Upper lobe of right lung (tissue), 1 donor: Measurements from ENCODE around the gene SERINC5. TPM values are rescaled to one million over a fixed set of nuclear protein-coding genes. Genes with fewer than 3 reads are reported as not detected.

Experiments used
- ATAC-seq: fragments of 200-7000 bp; cut with Tn5 transposase; one replicate; pipeline ENCODE4 v1.9.1; 2020; ENCODE audit warnings: mild to moderate bottlenecking, moderate library complexity
- DNase-seq: peaks from one replicate; pipeline ENCODE4 v3.0.0-alpha.2; 2020
- H3K27ac ChIP-seq: fragments of 200-600 bp; one replicate; pipeline ENCODE4 v1.8.0; 2022
- H3K27me3 ChIP-seq: fragments of 200-600 bp; one replicate; pipeline ENCODE4 v1.8.0; 2022; ENCODE audit warnings: mild to moderate bottlenecking
- H3K36me3 ChIP-seq: fragments of 200-600 bp; one replicate; pipeline ENCODE4 v1.8.0; 2022
- H3K4me1 ChIP-seq: fragments of 200-600 bp; one replicate; pipeline ENCODE4 v1.8.0; 2022
- H3K4me3 ChIP-seq: fragments of 200-600 bp; one replicate; pipeline ENCODE4 v1.8.0; 2022; ENCODE audit warnings: mild to moderate bottlenecking
- H3K9me3 ChIP-seq: fragments of 200-600 bp; one replicate; pipeline ENCODE4 v1.8.0; 2022
- CTCF ChIP-seq: fragments of 200-600 bp; IDR thresholded peaks from one replicate; pipeline ENCODE4 v1.8.0; 2022; ENCODE audit warnings: antibody characterized with exemption
- intact Hi-C: fragments of 100-400 bp; cut with DNase I; formaldehyde crosslinking; loops from one replicate; pipeline ENCODE4 v1.11.0; 2022
- total RNA-seq: library from RNA; stranded (reverse); fragmentation: NEBNext Ultra II Directional; extraction: Animal tissue kit (Norgen Biotek cat#: 25700); gene quantifications from one replicate; pipeline ENCODE4 v1.2.1, GENCODE V29; 2021
- donor health status: DM: no; HTN: yes; CAD: no; lungs with severe emphysema.

Gene SERINC5
- total RNA-seq, 1 donor from 2014 or later: 60.4 TPM

GRCh38 chr5:80124121-80124918 lies 131.5 kb downstream of the SERINC5 start:
- DNase-seq (no peak), ATAC-seq (no peak)
- intact Hi-C loops: no loop called here

GRCh38 chr5:80122579-80122978 lies 133.3 kb downstream of the SERINC5 start:
- H3K27me3 ChIP-seq: no peaks in the 10 kb centered on the region
- no peak for TF ChIP-seq CTCF

More at GRCh38 chr5:80124121-80124918, 131.5 kb downstream of the SERINC5 start:
- H3K36me3 ChIP-seq: no peaks in the 10 kb centered on the region
- TF ChIP-seq CTCF: no peak
- no peaks in the 10 kb centered on the region for H3K4me1 ChIP-seq
- H3K27ac ChIP-seq: no peak overlapping the region
- no peaks in the 10 kb centered on the region for H3K27me3 ChIP-seq
- H3K9me3 ChIP-seq: no peaks in the 10 kb centered on the region
- H3K4me3 ChIP-seq: no peak overlapping the region

GRCh38 chr5:80119372-80119771 lies 136.5 kb downstream of the SERINC5 start:
- DNase-seq: no peak
- no peak for TF ChIP-seq CTCF
- Histone ChIP-seq H3K27me3 (no peaks in the 10 kb centered on the region), H3K36me3 (no peaks in the 10 kb centered on the region), H3K4me1 (no peaks in the 10 kb centered on the region), H3K4me3 (no peak overlapping the region), H3K27ac (no peak overlapping the region), H3K9me3 (no peaks in the 10 kb centered on the region)
- ATAC-seq: no peak
- intact Hi-C loops: no loop called here

More at GRCh38 chr5:80122579-80122978, 133.3 kb downstream of the SERINC5 start:
- Histone ChIP-seq H3K36me3 (no peaks in the 10 kb centered on the region), H3K4me3 (no peak overlapping the region), H3K4me1 (no peaks in the 10 kb centered on the region), H3K9me3 (no peaks in the 10 kb centered on the region), H3K27ac (no peak overlapping the region)
- intact Hi-C loops: no loop called here
- no peak for DNase-seq
- peak; percentile 78 for ATAC-seq

GRCh38 chr5:80117446-80117845 lies 138.4 kb downstream of the SERINC5 start:
- ATAC-seq: no peak
- Histone ChIP-seq H3K4me1 (no peaks in the 10 kb centered on the region), H3K27ac (no peak overlapping the region), H3K9me3 (no peaks in the 10 kb centered on the region), H3K27me3 (no peaks in the 10 kb centered on the region), H3K4me3 (no peak overlapping the region), H3K36me3 (no peaks in the 10 kb centered on the region)
- intact Hi-C loops: no loop called here
- TF ChIP-seq CTCF: no peak
- DNase-seq: no peak

GRCh38 chr5:80116465-80116864 lies 139.4 kb downstream of the SERINC5 start:
- intact Hi-C loops: no loop called here
- no peak for DNase-seq

More at GRCh38 chr5:80116465-80116864, 139.4 kb downstream of the SERINC5 start:
- H3K27ac ChIP-seq: no peak overlapping the region
- no peaks in the 10 kb centered on the region for H3K4me1 ChIP-seq
- no peaks in the 10 kb centered on the region for H3K27me3 ChIP-seq
- H3K9me3 ChIP-seq: no peaks in the 10 kb centered on the region
- H3K4me3 ChIP-seq: no peak overlapping the region
- H3K36me3 ChIP-seq: no peaks in the 10 kb centered on the region
- no peak for TF ChIP-seq CTCF
- peak; percentile 36 for ATAC-seq
